Kidney tubule cell (primary cell): ENCODE results near the gene MBOAT7.
"Not testable (repeated sequence)": the region's sequence is repeated elsewhere in the genome, so short reads cannot be mapped to it uniquely, and the experiment has no call there.

Source experiments
- DNase-seq: peaks from one replicate; pipeline ENCODE4 v3.0.0-alpha.2; 2018; ENCODE audit warnings: low spot score

MBOAT7 gene

DNA sequence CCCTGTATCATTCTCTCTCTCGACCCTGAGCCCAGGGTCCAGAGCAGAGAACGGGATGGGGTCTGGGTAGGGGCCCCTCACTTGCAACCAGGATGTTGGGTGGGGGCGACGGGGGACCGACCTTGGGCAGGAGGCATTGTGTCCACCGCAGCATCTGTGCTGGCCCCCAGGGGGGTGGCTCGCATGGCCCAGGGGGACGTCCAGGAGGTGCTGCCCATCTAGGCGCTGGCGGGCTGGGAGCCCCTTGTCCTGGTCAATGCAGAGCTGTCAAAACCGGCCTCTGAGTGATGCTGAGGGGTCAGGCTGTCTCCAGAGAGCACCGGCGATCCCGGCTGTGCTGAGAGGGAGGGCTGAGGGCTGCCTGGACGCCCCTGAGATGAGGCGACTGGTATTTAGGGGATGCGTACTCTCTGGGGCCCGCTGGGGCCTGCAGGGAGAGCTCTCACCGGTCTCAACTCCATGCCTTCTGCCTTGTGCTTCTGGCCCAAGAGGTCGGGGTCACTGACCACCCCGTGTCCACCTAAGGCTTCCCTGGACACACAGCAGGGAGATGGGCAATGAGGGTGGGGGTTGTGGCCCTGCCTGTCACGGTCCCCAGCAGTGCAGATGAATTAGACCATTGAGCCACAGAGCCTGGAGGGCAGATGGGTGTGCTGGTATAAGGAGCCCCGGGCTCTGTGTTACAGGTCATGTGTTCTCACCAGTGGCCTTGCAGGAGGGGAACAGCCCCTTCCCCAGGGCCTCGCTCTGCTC is 19.9 kb upstream of the MBOAT7 start:
- no peak for DNase-seq

DNA sequence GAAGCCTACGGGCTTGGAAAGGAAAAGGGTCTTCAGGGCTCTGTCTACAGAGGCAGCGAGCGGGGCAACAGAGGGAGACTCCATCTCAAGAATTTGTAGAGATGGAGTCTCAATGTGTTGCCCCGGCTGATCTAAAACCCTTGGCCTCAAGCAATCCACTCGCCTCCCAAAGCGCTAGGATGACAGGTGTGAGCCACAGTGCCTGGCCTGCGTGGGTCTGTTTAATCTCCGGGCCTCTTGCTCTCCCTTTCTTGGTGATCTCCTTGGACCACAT is 19.3 kb upstream of the MBOAT7 start:
- DNase-seq = peak; percentile 22

DNA sequence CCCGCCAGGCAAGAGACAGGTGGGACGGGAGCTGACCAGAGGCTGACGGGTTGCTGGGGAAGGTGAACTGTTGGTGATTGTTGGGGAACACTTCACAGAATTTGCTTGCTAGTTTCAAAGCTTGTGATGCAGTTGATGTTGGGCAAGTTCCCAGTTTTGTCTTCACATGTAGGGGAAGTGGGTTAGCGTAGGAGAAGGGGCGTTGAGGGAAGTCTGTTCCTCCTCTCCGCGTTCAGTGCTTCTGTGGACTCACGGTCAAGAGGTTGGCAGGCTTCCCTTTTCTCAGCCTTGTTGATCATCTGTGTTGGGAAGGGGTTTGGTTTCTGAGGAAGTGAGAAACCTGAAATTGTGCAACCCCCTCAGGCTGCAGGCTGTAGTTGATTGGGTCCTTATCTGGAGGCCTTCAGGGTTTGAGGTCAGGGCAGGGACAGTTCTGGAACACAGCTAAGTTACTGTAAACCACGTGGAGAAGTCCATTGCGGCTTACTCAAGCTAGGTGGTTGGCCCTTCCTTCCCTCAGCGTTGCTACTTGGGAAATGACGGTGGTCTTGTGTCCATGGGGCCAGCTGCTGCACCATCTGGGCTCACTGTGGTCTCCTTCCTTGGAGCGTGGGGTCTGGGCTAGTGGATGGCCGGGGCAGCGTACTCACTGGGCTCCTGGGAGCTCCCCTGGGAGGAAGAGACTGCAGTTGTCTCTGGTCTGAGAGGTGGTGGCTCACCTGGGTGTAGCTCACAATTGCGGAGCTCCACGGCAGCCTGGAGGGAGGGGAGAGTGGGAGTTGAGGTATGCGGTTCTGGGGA is 18.8 kb upstream of the MBOAT7 start:
- DNase-seq = peak; percentile 20

DNA sequence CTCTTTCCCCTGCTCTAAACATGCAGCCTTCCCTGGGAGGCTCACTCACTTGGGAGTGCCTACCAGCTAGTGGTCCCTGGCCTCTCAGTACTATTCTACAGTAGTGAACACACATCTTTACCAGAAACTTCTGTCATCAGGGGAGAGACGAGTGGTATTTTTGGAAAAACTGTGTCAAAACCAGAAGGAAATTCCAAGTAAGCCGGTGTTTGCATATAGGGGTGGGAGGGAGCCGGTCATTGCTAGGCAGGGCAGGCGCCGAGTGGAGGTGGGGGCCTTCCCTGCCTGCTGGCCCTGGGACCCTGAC is 18.2 kb upstream of the MBOAT7 start:
- no peak for DNase-seq

DNA sequence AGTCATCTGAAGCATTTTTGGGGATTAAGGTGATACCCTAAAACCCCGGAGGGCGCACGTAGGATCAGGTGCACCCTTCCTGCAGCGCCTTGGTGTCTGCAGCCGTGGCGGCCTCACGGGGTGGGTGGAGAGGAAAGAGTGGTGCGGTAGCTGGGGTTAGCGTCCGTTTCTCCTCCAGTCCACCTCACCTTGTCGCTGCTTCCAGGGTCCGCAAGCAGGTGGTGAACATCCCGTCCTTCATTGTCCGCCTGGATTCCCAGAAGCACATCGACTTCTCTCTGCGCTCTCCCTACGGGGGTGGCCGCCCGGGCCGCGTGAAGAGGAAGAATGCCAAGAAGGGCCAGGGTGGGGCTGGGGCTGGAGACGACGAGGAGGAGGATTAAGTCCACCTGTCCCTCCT is 17.8 kb upstream of the MBOAT7 start:
- DNase-seq = not testable (repeated sequence)

DNA sequence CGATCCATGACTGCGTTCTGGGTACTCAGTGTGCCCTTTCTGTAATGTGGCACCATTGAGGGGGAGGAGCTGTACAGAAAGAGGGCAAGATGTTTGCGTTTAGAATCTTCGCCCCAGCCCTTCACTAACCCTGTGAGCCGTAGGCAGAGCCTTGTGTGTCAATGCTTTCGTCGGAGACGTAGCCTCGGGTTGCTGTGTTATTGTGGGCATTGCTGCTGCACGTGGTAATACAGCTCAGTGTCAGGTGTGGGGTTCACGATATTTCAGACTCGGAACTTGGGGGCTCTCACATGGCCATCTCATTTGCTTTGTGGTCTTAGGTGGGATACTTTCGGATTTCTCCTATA is 17.4 kb upstream of the MBOAT7 start:
- no peak for DNase-seq

DNA sequence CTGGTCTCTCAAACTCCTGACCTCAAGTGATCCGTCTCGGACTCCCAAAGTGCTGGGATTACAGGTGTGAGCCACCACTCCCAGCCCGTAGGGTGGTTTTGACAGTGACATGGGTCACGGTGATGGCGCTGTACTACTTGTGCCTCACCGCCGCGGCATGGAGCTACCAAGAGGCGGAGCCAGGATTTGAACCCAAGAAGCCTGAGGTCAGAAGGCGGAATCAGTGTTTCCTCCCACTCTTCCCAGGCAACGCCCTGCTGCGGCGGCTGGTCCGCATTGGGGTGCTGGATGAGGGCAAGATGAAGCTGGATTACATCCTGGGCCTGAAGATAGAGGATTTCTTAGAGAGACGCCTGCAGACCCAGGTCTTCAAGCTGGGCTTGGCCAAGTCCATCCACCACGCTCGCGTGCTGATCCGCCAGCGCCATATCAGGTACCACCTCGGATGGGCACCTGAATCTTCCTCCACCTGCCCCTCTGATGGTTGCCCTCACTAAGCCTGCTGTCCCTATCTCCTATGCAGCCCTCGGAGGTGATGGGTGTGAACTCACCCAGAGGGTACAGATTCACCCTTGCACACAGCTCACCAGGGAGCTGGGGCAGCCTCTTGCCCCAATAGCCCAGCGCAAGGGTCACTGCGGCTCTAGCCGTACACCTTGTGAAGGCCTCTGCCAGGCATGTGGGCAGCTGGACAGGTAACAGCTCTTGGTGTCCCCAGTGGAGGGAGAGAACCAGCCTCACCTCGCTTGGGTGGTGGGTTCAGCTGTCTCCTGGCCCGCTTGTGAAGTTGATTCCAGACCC is 16.9 kb upstream of the MBOAT7 start:
- DNase-seq = no peak

DNA sequence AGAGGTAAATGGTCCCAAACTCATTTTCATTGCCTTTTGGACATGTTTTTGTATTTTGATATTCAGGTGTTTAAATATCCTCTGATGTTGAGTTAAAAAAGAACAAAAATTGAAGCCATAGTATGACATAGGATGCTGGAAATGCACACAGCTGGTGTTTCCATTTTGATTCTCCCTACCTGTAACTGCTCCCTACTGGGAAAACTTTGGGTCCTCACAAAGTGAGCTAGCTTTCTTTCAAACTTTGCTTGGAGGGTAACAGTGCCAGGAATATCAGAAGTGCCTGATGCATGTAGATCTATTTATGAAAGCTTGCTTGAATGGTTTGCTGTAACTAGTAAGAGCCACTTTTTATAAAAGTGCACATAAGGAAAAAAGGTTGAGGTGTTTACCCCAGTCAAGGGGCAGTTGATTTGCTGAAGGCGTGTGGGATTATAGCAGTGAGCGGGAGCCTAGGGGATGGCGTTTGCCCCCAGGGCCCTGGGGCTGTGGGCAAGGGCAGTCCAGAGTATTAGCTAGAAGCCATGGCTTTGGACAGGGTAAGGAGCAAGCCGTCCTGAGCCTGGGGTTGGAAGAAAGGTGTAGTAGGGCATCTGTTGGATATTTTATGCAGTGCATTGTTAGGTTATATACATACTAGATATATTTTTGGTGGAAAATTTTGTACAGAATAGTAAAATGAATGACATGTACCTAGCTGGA is 15.5 kb upstream of the MBOAT7 start:
- DNase-seq = no peak

DNA sequence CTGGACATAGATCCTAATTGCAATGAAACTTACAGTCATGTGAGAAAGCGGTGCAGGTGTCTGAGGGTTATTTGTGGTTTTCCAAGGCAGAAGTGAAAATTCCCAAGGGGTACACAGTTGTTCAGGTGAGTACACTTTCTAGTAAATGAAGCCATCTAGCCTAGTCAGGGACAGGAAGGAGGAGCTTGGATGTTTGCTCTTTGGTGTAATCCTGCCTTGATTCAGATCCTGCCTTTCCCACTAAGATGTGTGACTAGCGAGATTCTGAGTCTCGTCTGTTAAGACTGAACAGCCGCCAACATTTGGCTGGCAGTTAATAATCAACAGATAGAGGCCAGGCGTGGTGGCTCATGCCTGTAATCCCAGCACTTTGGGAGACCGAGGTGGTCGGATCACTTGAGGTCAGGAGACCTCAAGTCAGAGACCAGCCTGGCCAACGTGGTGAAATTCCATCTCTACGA is 13.8 kb upstream of the MBOAT7 start:
- peak; percentile 90 for DNase-seq

DNA sequence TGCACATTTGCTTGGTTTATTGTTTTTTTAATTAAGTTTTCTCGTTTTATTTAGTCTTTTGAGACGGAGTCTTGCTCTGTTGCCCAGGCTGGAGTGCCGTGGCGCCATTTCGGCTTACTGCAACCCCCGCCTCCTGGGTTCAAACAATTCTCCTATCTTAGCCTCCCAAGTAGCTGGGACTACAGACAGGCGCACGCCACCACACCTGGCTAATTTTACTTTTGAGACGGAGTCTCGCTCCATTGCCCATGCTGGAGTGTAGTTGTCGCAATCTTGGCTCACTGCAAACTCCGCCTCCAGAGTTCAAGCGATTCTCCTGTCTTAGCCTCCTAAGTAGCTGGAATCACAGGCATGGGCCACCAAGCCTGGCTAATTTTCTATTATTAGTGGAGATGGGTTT is 12.6 kb upstream of the MBOAT7 start:
- DNase-seq = peak; percentile 79

DNA sequence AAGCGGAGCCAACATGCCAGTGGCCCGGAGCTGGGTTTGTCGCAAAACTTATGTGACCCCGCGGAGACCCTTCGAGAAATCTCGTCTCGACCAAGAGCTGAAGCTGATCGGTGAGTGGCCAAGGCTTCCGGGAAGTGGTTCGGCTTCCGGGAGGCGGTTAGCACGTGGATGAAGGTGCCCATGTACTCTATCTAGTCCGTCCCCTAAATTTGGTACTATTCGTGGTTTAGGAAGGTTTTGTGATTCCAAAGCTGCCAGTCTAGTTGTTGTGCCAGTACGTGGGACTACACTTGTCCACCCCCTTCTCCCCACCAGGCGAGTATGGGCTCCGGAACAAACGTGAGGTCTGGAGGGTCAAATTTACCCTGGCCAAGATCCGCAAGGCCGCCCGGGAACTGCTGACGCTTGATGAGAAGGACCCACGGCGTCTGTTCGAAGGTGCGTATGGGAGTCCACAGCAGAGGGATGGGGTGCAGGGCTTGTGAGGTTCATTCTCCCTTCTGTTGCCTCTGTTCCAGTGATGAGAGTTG is 11.9 kb upstream of the MBOAT7 start:
- no peak for DNase-seq

DNA sequence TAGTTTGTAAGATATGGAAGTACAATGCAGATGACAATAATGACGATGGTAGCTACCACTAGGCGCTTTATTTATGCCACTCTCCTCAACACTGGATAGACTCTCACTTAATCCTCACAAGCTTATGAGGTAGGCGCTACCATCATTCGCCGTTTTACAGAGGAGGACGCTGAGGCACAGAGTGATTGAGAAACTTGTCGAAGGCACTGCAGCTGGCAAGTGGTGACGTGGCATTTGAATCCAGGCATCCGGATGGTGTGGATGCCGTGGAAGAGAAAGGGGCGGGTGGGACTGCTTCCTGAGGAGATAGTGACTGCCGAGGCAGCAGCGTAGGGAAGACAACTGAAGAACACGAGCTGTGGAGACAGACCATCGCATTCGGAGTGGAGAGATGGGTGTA is 10.0 kb upstream of the MBOAT7 start:
- no peak for DNase-seq

DNA sequence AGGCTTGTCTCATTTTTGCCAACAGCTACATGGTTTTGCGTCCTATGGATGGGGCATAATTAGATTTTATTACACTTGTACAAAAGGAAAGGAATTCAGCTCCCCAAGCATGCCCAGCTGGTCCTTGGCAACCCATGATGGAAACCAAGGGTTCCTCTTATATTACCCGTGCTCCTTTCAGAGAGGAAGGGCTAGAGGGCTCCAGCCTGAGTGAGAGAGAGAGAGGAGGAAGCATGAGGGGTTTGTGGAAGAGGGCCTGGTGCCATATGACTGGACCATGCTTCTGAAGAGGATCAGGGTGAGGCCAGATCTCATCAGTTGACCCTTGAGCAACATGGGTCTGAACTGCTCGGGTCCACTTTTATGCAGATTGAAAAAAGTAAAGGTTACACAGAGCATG is 7.7 kb upstream of the MBOAT7 start:
- DNase-seq = no peak

DNA sequence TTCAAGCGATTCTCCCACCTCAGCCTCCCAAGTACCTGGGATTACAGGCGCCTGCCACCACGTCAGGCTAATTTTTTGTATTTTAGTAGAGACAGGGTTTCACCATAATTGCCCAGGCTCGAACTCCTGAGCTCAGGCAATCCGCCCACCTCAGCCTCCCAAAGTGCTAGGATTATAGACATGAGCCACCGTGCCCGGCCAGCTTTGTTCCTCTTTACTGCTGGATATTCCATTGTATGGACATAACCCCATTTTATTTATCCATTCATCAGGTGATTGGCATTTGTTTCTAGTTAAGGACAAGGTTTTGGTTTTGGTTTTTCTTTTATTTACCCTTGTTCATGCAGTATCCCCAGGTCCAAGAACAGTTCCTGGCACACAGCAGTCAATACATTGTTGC is 7.2 kb upstream of the MBOAT7 start:
- no peak for DNase-seq

DNA sequence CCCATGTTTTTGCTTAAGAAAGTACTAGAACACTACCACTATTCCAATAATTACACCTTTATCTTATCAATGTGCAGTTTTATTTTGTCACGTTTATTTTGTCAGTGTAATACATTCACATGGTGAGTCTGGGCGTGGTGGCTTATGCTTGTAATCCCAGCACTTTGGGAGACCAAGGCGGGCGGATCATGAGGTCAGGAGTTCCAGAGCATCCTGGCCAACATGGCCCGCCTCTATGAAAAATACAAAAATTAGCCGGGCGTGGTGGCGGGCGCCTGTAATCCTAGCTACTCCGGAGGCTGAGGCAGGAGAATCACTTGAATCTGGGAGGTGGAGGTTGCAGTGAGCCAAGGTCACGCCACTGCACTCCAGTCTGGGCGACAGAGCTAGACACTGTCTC is 5.1 kb upstream of the MBOAT7 start:
- DNase-seq = not testable (repeated sequence)

DNA sequence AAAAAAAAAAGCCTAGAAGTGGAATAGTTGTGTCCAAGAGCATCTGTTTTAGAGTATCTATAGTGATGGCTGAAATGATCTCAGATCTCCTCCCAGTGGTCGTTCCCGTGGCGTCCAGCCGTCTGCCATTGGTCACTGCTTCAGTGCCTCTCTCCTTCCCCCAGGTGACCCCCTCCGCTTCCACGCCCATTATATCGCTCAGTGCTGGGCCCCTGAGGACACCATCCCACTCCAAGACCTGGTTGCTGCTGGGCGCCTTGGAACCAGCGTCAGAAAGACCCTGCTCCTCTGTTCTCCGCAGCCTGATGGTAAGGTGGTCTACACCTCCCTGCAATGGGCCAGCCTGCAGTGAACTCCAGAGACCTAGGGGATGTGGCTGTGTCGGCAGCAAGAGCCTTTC is 3.6 kb upstream of the MBOAT7 start:
- DNase-seq = no peak

DNA sequence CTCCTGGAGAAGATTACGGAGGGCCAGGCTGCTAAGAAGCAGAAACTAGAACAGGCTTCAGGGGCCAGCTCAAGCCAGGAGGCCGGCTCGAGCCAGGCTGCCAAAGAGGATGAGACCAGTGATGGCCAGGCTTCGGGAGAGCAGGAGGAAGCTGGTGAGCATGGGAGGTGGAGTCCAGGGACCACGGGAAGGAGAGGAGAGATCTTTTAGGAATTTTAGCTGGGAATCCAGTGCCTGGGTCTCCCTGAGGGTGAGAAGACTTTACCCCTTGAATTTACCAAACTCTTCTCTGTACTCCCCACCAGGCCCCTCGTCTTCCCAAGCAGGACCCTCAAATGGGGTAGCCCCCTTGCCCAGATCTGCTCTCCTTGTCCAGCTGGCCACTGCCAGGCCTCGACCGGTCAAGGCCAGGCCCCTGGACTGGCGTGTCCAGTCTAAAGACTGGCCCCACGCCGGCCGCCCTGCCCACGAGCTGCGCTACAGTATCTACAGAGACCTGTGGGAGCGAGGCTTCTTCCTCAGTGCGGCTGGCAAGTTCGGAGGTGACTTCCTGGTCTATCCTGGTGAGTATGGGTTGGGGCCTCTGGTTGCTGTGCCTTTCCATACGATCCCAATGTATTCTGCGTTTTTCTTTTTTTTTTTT is 2.6 kb upstream of the MBOAT7 start:
- no peak for DNase-seq

DNA sequence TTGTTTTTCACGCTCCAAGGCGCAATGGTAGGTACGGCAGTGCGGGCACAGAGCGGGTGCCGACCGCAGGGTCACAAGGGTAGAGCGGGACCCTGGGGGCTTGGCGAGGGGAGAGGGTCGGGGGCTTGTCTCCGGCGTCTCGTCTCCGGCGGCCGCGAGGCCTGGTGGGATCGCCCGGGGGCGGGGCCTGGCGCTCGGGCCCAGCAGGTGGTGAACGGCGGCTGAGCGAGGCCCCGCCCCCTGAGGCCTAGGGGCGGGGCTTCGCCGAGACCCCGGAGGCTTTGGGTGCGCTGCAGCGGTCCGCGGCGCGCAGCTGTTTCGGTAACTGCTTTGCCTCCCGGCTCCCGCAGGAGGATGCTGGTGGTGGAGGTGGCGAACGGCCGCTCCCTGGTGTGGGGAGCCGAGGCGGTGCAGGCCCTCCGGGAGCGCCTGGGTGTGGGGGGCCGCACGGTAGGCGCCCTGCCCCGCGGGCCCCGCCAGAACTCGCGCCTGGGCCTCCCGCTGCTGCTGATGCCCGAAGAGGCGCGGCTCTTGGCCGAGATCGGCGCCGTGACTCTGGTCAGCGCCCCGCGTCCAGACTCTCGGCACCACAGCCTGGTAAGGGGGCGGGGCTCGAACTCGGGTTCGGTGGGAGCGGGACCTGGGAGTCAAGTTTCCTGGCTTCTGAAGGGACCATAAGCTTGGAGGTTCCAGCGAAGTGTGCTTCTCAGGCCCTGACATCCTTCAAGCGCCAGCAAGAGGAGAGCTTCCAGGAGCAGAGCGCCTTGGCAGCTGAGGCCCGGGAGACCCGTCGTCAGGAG is 1.8 kb upstream of the MBOAT7 start, which contains the start of gene TSEN34:
TSS of gene TSEN34 (plus strand) at position 298 of the 800 bp plus-strand sequence. CDS start at position 355, 57 bp downstream.
- DNase-seq = peak; percentile 86

DNA sequence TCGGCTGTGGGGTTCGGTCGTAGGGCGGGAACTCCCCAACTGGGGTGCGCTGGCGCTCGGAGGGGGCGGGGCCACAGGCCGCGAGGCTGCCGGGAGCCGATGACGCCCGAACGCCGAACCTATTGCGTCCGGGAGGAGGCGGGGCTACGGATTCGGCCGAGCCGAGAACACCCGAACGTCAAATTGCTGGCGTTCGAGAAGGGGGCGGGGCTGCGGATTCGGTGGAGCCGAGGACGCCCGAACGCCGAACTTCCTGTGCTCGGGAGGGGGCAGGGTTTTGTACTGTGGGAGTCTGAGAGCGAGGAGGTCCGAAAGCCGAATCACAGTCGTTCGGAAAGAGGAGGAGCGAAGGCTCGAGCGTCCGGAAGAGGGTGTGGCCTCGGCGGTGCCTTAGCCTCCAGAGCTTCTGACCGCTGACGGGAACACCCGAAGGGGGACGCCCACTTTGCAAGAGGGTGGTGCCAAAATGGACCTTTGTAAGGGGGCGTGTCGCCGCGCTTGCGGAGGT is 1.2 kb upstream of the MBOAT7 start:
- peak; percentile 100 for DNase-seq

DNA sequence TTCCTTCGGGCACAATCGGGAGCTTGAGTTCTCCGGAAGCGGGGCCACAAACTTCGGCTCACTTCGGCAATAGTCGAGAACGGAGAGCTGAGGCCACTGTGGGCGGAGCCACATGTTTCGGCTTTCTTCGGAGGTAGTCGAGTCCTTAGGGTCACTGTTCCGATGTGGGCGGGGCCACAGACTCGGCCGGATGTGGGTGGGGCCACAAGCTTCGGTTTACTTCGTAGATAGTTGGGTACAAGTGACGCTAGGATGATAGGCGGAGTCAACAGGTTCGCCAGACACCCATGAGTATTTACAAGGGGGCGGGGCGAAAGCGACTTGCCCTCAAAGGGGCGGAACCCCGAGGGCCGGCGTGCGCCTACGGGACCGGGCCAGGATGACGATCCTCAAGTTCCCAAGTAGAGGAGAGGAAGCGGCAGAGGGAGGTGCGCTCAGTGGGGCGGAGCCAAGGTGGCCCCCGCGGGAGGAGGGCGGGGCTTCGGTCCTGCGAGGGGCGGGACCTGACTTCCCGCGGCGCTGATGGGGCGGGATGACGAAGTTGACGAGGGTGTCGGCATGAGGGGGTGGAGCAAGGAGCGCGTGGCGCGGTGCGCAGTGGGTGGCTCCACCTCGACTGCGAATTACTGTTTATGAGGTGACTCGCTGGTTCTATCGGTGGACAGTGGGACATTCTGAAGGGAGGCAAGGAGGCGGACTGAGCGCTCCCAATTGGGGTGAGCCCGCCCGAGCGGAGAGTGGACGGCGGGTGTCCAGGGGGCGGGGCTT is 539 bp upstream of the MBOAT7 start:
- DNase-seq = peak; percentile 100
